A549 (cell line): ENCODE measurements around the gene CLCN4. TPM values are rescaled to one million over a fixed set of nuclear protein-coding genes. Genes with fewer than 3 reads are reported as not detected.

Source experiments
- ATAC-seq, 2 experiments: fragments of 200-7000 bp in 1 of 2; fragments of >200 bp in 1 of 2; cut with Nextera tagmentation in 1 of 2; cut with Tn5 transposase in 1 of 2; 3 replicates each; pipeline versions ENCODE4 v1.8.0 to v1.9.1; 2018 to 2020; ENCODE audit warnings: mild to moderate bottlenecking in 1 of 2, moderate library complexity in 1 of 2
- CTCF ChIA-PET: fragments of 300-600 bp; sonication (Branson Sonifier 250); formaldehyde crosslinking; extraction: SDS; loops from one replicate; lab custom pipeline; 2021; ENCODE audit warnings: antibody characterized with exemption, inconsistent platforms; lab: Yijun Ruan, JAX
- POLR2A ChIA-PET: fragments of 350-600 bp; formaldehyde crosslinking; extraction: SDS; loops from one replicate; lab custom pipeline; 2021; ENCODE audit warnings: antibody characterized with exemption, inconsistent platforms; lab: Yijun Ruan, JAX
- DNase-seq, 2 experiments: peaks; one replicate each; pipeline versions ENCODE4 v3.0.0 to v3.0.0-alpha.2; 2011 to 2016; ENCODE audit warnings: low read depth in 1 of 2, low spot score in 1 of 2
- FAIRE-seq: peaks from 2 replicates; lab custom pipeline; 2011; peaks lifted over from hg19 to GRCh38; lab: Jason Lieb, UNC
- H3K27ac ChIP-seq, 2 experiments: fragments of >200 bp; sonication (Bioruptor Twin); formaldehyde crosslinking; 3 replicates each; pipeline ENCODE4 v1.5.1; 2016 to 2017
- H3K4me1 ChIP-seq: fragments of >200 bp; sonication (Bioruptor Twin); formaldehyde crosslinking; 3 replicates; pipeline ENCODE4 v1.6.1; 2016
- H3K4me2 ChIP-seq: fragments of >200 bp; sonication (Bioruptor Twin); formaldehyde crosslinking; 3 replicates; pipeline ENCODE4 v1.6.1; 2016
- H3K4me3 ChIP-seq: fragments of >200 bp; sonication (Bioruptor Twin); formaldehyde crosslinking; 3 replicates; pipeline ENCODE4 v1.5.1; 2016
- H3K9me3 ChIP-seq: fragments of >200 bp; sonication (Bioruptor Twin); formaldehyde crosslinking; 3 replicates; pipeline ENCODE4 v1.6.1; 2016
- ATOH8 ChIP-seq: fragments of 250-450 bp; sonication (Bioruptor Pico); IDR thresholded peaks from 2 replicates; pipeline ENCODE4 v1.5.0; 2020; ENCODE audit warnings: low read depth, mild to moderate bottlenecking, moderate library complexity
- CBX2 ChIP-seq: fragments of 200-600 bp; sonication (generic); IDR thresholded peaks from 2 replicates; pipeline ENCODE4 v1.6.1; 2016; ENCODE audit warnings: low read depth, mild to moderate bottlenecking, borderline replicate concordance
- CHD4 ChIP-seq: fragments of 200-600 bp; sonication (generic); IDR thresholded peaks from 2 replicates; pipeline ENCODE4 v1.6.1; 2016; ENCODE audit warnings: antibody characterized with exemption, mild to moderate bottlenecking, borderline replicate concordance
- EHMT2 ChIP-seq: fragments of 200-600 bp; sonication (generic); IDR thresholded peaks from 2 replicates; pipeline ENCODE4 v1.6.1; 2016; ENCODE audit warnings: antibody characterized with exemption, low read depth, mild to moderate bottlenecking, moderate library complexity
- FOSB ChIP-seq: fragments of 250-450 bp; sonication (Bioruptor Pico); IDR thresholded peaks from 2 replicates; pipeline ENCODE4 v1.5.0; 2020; ENCODE audit warnings: mild to moderate bottlenecking, moderate library complexity
- HOXB5 ChIP-seq: fragments of 250-450 bp; sonication (Bioruptor Pico); IDR thresholded peaks from 2 replicates; pipeline ENCODE4 v1.5.0; 2020; ENCODE audit warnings: mild to moderate bottlenecking, moderate library complexity
- MAFK ChIP-seq: fragments of 450-650 bp; IDR thresholded peaks from 2 replicates; pipeline ENCODE4 v1.6.1; 2014; ENCODE audit not compliant: partially characterized antibody
- NR3C1 ChIP-seq: fragments of >200 bp; sonication (Bioruptor Twin); formaldehyde crosslinking; IDR thresholded peaks from 3 replicates; pipeline ENCODE4 v1.6.1; 2017
- PHF8 ChIP-seq: fragments of 200-600 bp; sonication (generic); IDR thresholded peaks from 2 replicates; pipeline ENCODE4 v1.6.1; 2016; ENCODE audit warnings: low read depth, mild to moderate bottlenecking, antibody characterized with exemption, moderate library complexity, borderline replicate concordance
- POLR2A ChIP-seq: IDR thresholded peaks from 2 replicates; pipeline ENCODE4 v1.6.1; 2012; ENCODE audit warnings: mild to moderate bottlenecking, low read length
- POLR2AphosphoS2 ChIP-seq: conservative IDR thresholded peaks from 2 replicates; pipeline ENCODE4 v1.6.1; 2012; ENCODE audit warnings: low read length, improper control_type of control experiment, inconsistent platforms
- RAD21 ChIP-seq, 2 experiments: fragments of >200 bp in 1 of 2; sonication (Bioruptor Twin) in 1 of 2; formaldehyde crosslinking in 1 of 2; IDR thresholded peaks in 1 of 2; conservative IDR thresholded peaks in 1 of 2; 2 replicates in 1 of 2; 3 replicates in 1 of 2; pipeline ENCODE4 v1.6.1; 2012 to 2018; ENCODE audit warnings: inconsistent platforms in 1 of 2
- RCOR1 ChIP-seq: fragments of 150-350 bp; IDR thresholded peaks from 2 replicates; pipeline ENCODE4 v1.6.1; 2014; ENCODE audit warnings: antibody characterized with exemption, low read length, low read depth
- REST ChIP-seq: fragments of 200-600 bp; sonication (generic); IDR thresholded peaks from 2 replicates; pipeline ENCODE4 v1.6.1; 2016; ENCODE audit warnings: antibody characterized with exemption, mild to moderate bottlenecking, moderate library complexity
- RNF2 ChIP-seq: fragments of 200-600 bp; sonication (generic); IDR thresholded peaks from 2 replicates; pipeline ENCODE4 v1.6.1; 2016; ENCODE audit warnings: low read depth, mild to moderate bottlenecking, antibody characterized with exemption, moderate library complexity, borderline replicate concordance
- SMC3 ChIP-seq: fragments of >200 bp; sonication (Bioruptor Twin); formaldehyde crosslinking; IDR thresholded peaks from 3 replicates; pipeline ENCODE4 v1.6.1; 2018; ENCODE audit warnings: inconsistent platforms
- TP53 ChIP-seq: fragments of 250-450 bp; sonication (Bioruptor Pico); IDR thresholded peaks from 2 replicates; pipeline ENCODE4 v1.5.0; 2021; ENCODE audit warnings: mild to moderate bottlenecking, moderate library complexity
- ZSCAN20 ChIP-seq: fragments of 250-450 bp; sonication (Bioruptor Pico); IDR thresholded peaks from 2 replicates; pipeline ENCODE4 v1.8.0; 2022; ENCODE audit warnings: mild to moderate bottlenecking, moderate library complexity
- WGBS: methylation state at CpG from one replicate; pipeline ENCODE4 v1.1.6; 2017; ENCODE audit errors: missing lambda C conversion rate; 5-methylcytosine and 5-hydroxymethylcytosine counted together
- polyA plus RNA-seq, 4 experiments: library from polyadenylated mRNA; depleted of rRNA in 3 of 4; stranded (reverse); fragments of >200 nt; fragmentation: RNase III in 1 of 4; extraction: RNeasy Plus Mini Kit Qiagen cat#74134 plus additional on column Dnase treatment in 1 of 4; gene quantifications; 2 replicates in 3 of 4; 3 replicates in 1 of 4; pipeline ENCODE4 v1.2.3, GENCODE V29; 2011 to 2017

The CLCN4 gene
- polyA plus RNA-seq, 2 of the 4 experiments (the other 2 are of a cell fraction) = 2.8 to 4.7 TPM

GRCh38 chrX:10282490-10282889 lies 125.7 kb downstream of the CLCN4 start:
- POLR2A ChIA-PET = no interaction called here
- H3K9me3 ChIP-seq = no peaks in the 10 kb centered on the region
- CTCF ChIA-PET = no interaction called here
- no peak for DNase-seq
- no peak for FAIRE-seq
- H3K27ac ChIP-seq = no peak overlapping the region
- no peak overlapping the region for H3K4me3 ChIP-seq
- H3K4me2 ChIP-seq = no peak overlapping the region
- 91% methylated on average over 1 of the region's 1 CpG for WGBS
- no peak for TF ChIP-seq TP53 (CRISPR knock-in tag)
- no peak for TF ChIP-seq ZSCAN20 (CRISPR knock-in tag)
- TF ChIP-seq EHMT2 = no peak
- TF ChIP-seq RAD21 (conservative IDR thresholded peaks at IDR 0.05 in 1 of 2, IDR thresholded peaks at IDR 0.05 in 1 of 2) = no peak
- no peak for TF ChIP-seq CHD4
- no peak for TF ChIP-seq POLR2A
- no peak for TF ChIP-seq FOSB
- no peak for TF ChIP-seq ATOH8 (CRISPR knock-in tag)
- no peak for TF ChIP-seq SMC3
- no peak for TF ChIP-seq RNF2
- no peak for TF ChIP-seq RCOR1
- no peak for TF ChIP-seq MAFK
- TF ChIP-seq POLR2AphosphoS2 = no peak
- TF ChIP-seq PHF8 = no peak
- no peak for TF ChIP-seq HOXB5 (CRISPR knock-in tag)
- no peak for TF ChIP-seq CBX2
- no peak for TF ChIP-seq REST
- no peak for ATAC-seq
- H3K4me1 ChIP-seq = no peaks in the 10 kb centered on the region; the same call in 2 of the 3 replicates

- Histone ChIP-seq H3K9me3 (no peaks in the 10 kb centered on the region), H3K4me1 (peaks cover 13% of the 10 kb centered on the region; the same call in 2 of the 3 replicates), H3K4me3 (no peak overlapping the region), H3K4me2 (no peak overlapping the region), H3K27ac (0 out of 6 replicates have a peak overlapping the region, but pooled peaks of 1 of the 2 experiments have one; percentile 9)
- WGBS = 87% methylated on average over 4 of the region's 6 CpGs
- ChIA-PET CTCF (interaction anchor here (1.0 kb wide), 1 partner anchor 11 kb away, joined by 3 read pairs; no protein-coding TSS in a partner anchor), POLR2A (no interaction called here)
- no peak for DNase-seq
- FAIRE-seq = no peak
- ATAC-seq = no peak
- TF ChIP-seq NR3C1 (no peak), MAFK (no peak)
These were observed 129.4 kb downstream of the CLCN4 start for GRCh38 chrX:10286195-10286594.

Other genes starting within 250 kb of the CLCN4 start
- not detected in 2 replicates for gene CLDN34, start 189.6 kb upstream of the CLCN4 start, polyA plus RNA-seq (2011; rRNA removed)
- not detected in 3 replicates for gene CLDN34, start 189.6 kb upstream of the CLCN4 start, polyA plus RNA-seq (2017; fragmentation: RNase III; extraction: RNeasy Plus Mini Kit Qiagen cat#74134 plus additional on column Dnase treatment)